Cardiac muscle cell (in vitro differentiated cells and primary cell): Measurements from ENCODE around the gene SMAGP. TPM values are rescaled to one million over a fixed set of nuclear protein-coding genes. Genes with fewer than 3 reads are reported as not detected.
"Not testable (repeated sequence)": the region's sequence is repeated elsewhere in the genome, so short reads cannot be mapped to it uniquely, and the experiment has no call there.

Experiments used
- DNase-seq, 2 donors: peaks; one replicate each; pipeline versions ENCODE4 v3.0.0 to v3.0.0-alpha.2; 2010 to 2017; ENCODE audit warnings: low read depth in 1 of 2, low spot score in 1 of 2
- H3K27ac ChIP-seq: fragments of 200-600 bp; sonication (generic); 2 replicates; pipeline ENCODE4 v1.5.1; 2016
- H3K27me3 ChIP-seq: fragments of 200-600 bp; sonication (generic); 2 replicates; pipeline ENCODE4 v1.6.0; 2016; ENCODE audit warnings: control low read depth
- H3K36me3 ChIP-seq: fragments of 200-600 bp; sonication (generic); 2 replicates; pipeline ENCODE4 v1.5.1; 2016; ENCODE audit warnings: control low read depth
- H3K4me1 ChIP-seq: fragments of 200-600 bp; sonication (generic); 2 replicates; pipeline ENCODE4 v1.8.1; 2017; ENCODE audit warnings: low read depth, mild to moderate bottlenecking, mixed run types
- H3K4me3 ChIP-seq: fragments of 200-600 bp; sonication (generic); 2 replicates; pipeline ENCODE4 v1.5.1; 2016; ENCODE audit warnings: mild to moderate bottlenecking
- H3K9me3 ChIP-seq: fragments of 200-600 bp; sonication (generic); 2 replicates; pipeline ENCODE4 v1.5.1; 2017; ENCODE audit warnings: low read depth, mild to moderate bottlenecking, control low read depth
- polyA plus RNA-seq: library from polyadenylated mRNA; unstranded; fragments of >200 nt; fragmentation: Nextera tagmentation; extraction: Ambion mirVana; gene quantifications from 2 replicates; pipeline ENCODE4 v1.2.1, GENCODE V29; 2016
- total RNA-seq: library from RNA; depleted of rRNA; stranded (reverse); fragments of >200 nt; gene quantifications from 2 replicates; pipeline ENCODE4 v1.2.3, GENCODE V29; 2016
- TF ChIP-seq, protein P1 (sequence below): IDR thresholded peaks from 2 replicates; pipeline ENCODE4 v1.5.1; 2012; ENCODE audit warnings: low read depth, mild to moderate bottlenecking, low read length

The SMAGP gene
- total and polyA plus RNA-seq, 2 experiments from 2014 or later: 3.0 to 4.7 TPM

- DNase-seq: no peak
- TF ChIP-seq, protein P1, sequence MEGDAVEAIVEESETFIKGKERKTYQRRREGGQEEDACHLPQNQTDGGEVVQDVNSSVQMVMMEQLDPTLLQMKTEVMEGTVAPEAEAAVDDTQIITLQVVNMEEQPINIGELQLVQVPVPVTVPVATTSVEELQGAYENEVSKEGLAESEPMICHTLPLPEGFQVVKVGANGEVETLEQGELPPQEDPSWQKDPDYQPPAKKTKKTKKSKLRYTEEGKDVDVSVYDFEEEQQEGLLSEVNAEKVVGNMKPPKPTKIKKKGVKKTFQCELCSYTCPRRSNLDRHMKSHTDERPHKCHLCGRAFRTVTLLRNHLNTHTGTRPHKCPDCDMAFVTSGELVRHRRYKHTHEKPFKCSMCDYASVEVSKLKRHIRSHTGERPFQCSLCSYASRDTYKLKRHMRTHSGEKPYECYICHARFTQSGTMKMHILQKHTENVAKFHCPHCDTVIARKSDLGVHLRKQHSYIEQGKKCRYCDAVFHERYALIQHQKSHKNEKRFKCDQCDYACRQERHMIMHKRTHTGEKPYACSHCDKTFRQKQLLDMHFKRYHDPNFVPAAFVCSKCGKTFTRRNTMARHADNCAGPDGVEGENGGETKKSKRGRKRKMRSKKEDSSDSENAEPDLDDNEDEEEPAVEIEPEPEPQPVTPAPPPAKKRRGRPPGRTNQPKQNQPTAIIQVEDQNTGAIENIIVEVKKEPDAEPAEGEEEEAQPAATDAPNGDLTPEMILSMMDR: no peak
- H3K27ac ChIP-seq: peak overlapping the region; percentile 56
- no peaks in the 10 kb centered on the region for H3K27me3 ChIP-seq
- no peaks in the 10 kb centered on the region for H3K36me3 ChIP-seq
- H3K4me3 ChIP-seq: no peak overlapping the region
- no peaks in the 10 kb centered on the region for H3K4me1 ChIP-seq
- H3K9me3 ChIP-seq: no peaks in the 10 kb centered on the region
These were observed 45.0 kb downstream of the SMAGP start for GRCh38 chr12:51225234-51225633.

GRCh38 chr12:51224625-51225024 is 45.6 kb downstream of the SMAGP start:
- Histone ChIP-seq H3K9me3 (no peaks in the 10 kb centered on the region), H3K4me3 (no peak overlapping the region), H3K36me3 (no peaks in the 10 kb centered on the region), H3K27me3 (no peaks in the 10 kb centered on the region), H3K4me1 (no peaks in the 10 kb centered on the region), H3K27ac (no peak overlapping the region)
- TF ChIP-seq, protein P1: no peak
- no peak for DNase-seq

DNA sequence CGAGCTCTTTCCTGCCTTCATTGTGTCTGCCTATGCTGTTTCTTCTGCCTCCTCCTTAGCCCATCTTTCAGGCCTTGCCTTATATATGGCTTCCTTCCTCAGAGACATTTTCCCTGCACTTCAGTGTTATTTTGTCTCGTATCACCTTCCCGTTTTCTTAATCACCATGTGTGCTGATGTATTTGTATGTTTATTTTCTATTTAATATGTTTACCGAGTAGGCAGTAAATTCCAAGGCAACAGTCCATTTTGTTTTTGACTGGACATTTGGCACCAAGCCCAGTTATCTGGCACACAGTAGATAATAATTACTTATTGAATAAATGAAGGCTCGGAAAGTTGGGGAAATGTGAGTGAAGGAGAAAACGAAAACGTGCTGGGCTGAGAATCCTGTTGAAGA is 47.8 kb downstream of the SMAGP start:
- H3K36me3 ChIP-seq: no peaks in the 10 kb centered on the region
- peak in 1 of 2 donors; percentile 23 for DNase-seq
- H3K9me3 ChIP-seq: no peaks in the 10 kb centered on the region
- H3K4me3 ChIP-seq: no peak overlapping the region
- no peaks in the 10 kb centered on the region for H3K27me3 ChIP-seq
- peaks cover 14% of the 10 kb centered on the region for H3K4me1 ChIP-seq
- no peak overlapping the region for H3K27ac ChIP-seq
- TF ChIP-seq, protein P1: no peak

DNA sequence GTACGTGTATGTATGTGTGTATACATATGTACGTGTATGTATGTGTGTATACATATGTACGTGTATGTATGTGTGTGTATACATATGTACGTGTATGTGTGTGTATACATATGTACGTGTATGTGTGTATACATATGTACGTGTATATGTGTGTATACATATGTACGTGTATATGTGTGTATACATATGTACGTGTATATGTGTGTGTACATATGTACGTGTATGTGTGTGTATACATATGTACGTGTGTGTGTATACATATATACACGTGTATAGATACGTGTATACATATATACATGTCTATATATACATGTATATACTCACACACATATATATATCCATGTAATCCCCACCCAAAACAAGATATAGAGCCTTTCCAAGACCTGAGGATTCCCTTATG is 50.4 kb downstream of the SMAGP start:
- peaks cover 14% of the 10 kb centered on the region for H3K4me1 ChIP-seq
- not testable (repeated sequence) for H3K27ac ChIP-seq, H3K4me3 ChIP-seq, DNase-seq, H3K36me3 ChIP-seq, H3K9me3 ChIP-seq, H3K27me3 ChIP-seq

DNA sequence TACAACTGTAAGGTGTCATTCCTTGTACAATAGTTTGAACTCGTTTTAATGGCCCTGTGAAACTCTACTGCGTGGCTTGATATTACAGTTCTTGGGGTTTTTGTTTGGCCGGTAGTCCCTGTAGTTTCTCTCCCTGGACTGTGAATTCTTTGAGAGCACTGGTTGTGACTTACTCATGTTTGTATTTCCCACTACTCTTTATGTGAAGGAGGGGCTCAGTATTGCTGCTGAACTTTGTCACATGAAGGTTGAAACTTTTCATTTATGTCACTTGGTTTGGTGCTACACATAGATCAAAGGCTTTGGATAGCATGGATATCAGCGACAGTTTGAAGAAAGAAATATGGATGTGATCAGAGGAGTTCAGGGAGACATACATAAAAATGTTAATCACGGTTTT is 50.9 kb downstream of the SMAGP start:
- DNase-seq: no peak
- TF ChIP-seq, protein P1: no peak
- no peaks in the 10 kb centered on the region for H3K27me3 ChIP-seq
- H3K4me3 ChIP-seq: no peak overlapping the region
- peaks cover 14% of the 10 kb centered on the region for H3K4me1 ChIP-seq
- H3K9me3 ChIP-seq: no peaks in the 10 kb centered on the region
- H3K36me3 ChIP-seq: no peaks in the 10 kb centered on the region
- no peak overlapping the region for H3K27ac ChIP-seq

GRCh38 chr12:51218607-51219161 is 51.5 kb downstream of the SMAGP start:
- Histone ChIP-seq H3K4me1 (peaks cover 14% of the 10 kb centered on the region), H3K4me3 (peak overlapping the region; percentile 92), H3K27me3 (no peaks in the 10 kb centered on the region), H3K9me3 (no peaks in the 10 kb centered on the region), H3K27ac (peak overlapping the region; percentile 29), H3K36me3 (no peaks in the 10 kb centered on the region)
- TF ChIP-seq, protein P1: no peak
- peak; percentile 6 to 19 for DNase-seq
